K562 (cell line): ENCODE measurements around the gene MATN1. TPM values are rescaled to one million over a fixed set of nuclear protein-coding genes. Genes with fewer than 3 reads are reported as not detected.

Source experiments
- ATAC-seq: fragments of 200-7000 bp; cut with Tn5 transposase; 3 replicates; pipeline ENCODE4 v1.9.1; 2020; ENCODE audit warnings: moderate library complexity
- BruUV-seq: library from RNA; stranded (reverse); fragments of 400-500 nt; replicated peaks from 2 replicates; lab custom pipeline; 2021; lab: Mats Ljungman, UMichigan
- CTCF ChIA-PET: fragments of 300-600 bp; formaldehyde crosslinking; extraction: SDS; loops from one replicate; lab custom pipeline; 2021; ENCODE audit warnings: low intra/inter-chr PET ratio; lab: Yijun Ruan, JAX
- POLR2A ChIA-PET: fragments of 300-600, 350-650 bp; sonication (Branson Sonifier 250); formaldehyde crosslinking; extraction: SDS; loops from one replicate; lab custom pipeline; 2021; ENCODE audit warnings: antibody characterized with exemption, inconsistent platforms; lab: Yijun Ruan, JAX
- DNase-seq, 4 experiments: peaks; one replicate each; pipeline versions ENCODE4 v3.0.0 to v3.0.0-alpha.2; 2011 to 2018; ENCODE audit warnings: low spot score in 3 of 4, mixed read lengths in 3 of 4; ENCODE audit errors: extremely low read depth in 1 of 4
- FAIRE-seq: peaks from 2 replicates; lab custom pipeline; 2011; peaks lifted over from hg19 to GRCh38; lab: Jason Lieb, UNC
- H2AFZ ChIP-seq: 2 replicates; pipeline ENCODE4 v1.6.0; 2011; ENCODE audit warnings: low read depth, low read length, control low read depth, inconsistent platforms
- H3K27ac ChIP-seq: fragments of 200-600 bp; 3 replicates; pipeline ENCODE4 v1.8.0; 2011; ENCODE audit warnings: low read depth, mild to moderate bottlenecking, control low read depth, inconsistent platforms, low read length, moderate library complexity, mixed read lengths; ENCODE audit errors: extremely low read depth
- H3K27me3 ChIP-seq, 2 experiments: fragments of 300-600 bp in 1 of 2; 2 replicates in 1 of 2; 3 replicates in 1 of 2; pipeline versions ENCODE4 v1.6.0 to v1.8.0; 2011; ENCODE audit warnings: inconsistent platforms in 2 of 2, low read length in 2 of 2, mild to moderate bottlenecking in 1 of 2, mixed read lengths in 1 of 2, moderate library complexity in 1 of 2; ENCODE audit not compliant: control insufficient read depth in 2 of 2, insufficient read depth in 2 of 2
- H3K36me3 ChIP-seq: fragments of 300-600 bp; 3 replicates; pipeline ENCODE4 v1.8.0; 2011; ENCODE audit warnings: mild to moderate bottlenecking, low read length, inconsistent platforms; ENCODE audit not compliant: control insufficient read depth, insufficient read depth
- H3K4me1 ChIP-seq, 2 experiments: fragments of 200-600 bp in 1 of 2; replicated peaks in 1 of 2; 2 replicates in 1 of 2; 3 replicates in 1 of 2; pipeline versions ENCODE4 v1.5.1 to v1.8.0; 2011; ENCODE audit warnings: inconsistent platforms in 2 of 2, low read length in 2 of 2, mild to moderate bottlenecking in 1 of 2, mixed read lengths in 1 of 2, moderate library complexity in 1 of 2; ENCODE audit not compliant: control insufficient read depth in 2 of 2, insufficient read depth in 2 of 2
- H3K4me2 ChIP-seq: 2 replicates; pipeline ENCODE4 v1.6.1; 2011; ENCODE audit warnings: low read length, control low read depth, inconsistent platforms, mixed read lengths; ENCODE audit not compliant: insufficient read depth
- H3K4me3 ChIP-seq: fragments of 200-600 bp; sonication (generic), shearing (Covaris generic); 2 replicates; pipeline ENCODE4 v1.5.1; 2016; ENCODE audit warnings: control low read depth, inconsistent platforms
- H3K79me2 ChIP-seq: fragments of 200-600 bp; 3 replicates; pipeline ENCODE4 v1.8.0; 2011; ENCODE audit warnings: low read length, inconsistent platforms; ENCODE audit not compliant: control insufficient read depth, insufficient read depth
- H3K9ac ChIP-seq, 2 experiments: 2 replicates each; pipeline versions ENCODE4 v1.6.0 to v1.6.1; 2011; ENCODE audit warnings: low read depth in 2 of 2, low read length in 2 of 2, control low read depth in 1 of 2, inconsistent platforms in 1 of 2, mild to moderate bottlenecking in 1 of 2, mixed read lengths in 1 of 2; ENCODE audit not compliant: insufficient read depth in 1 of 2
- H3K9me1 ChIP-seq: one replicate; pipeline ENCODE4 v1.6.0; 2011; ENCODE audit warnings: inconsistent platforms, mild to moderate bottlenecking, low read length, moderate library complexity; ENCODE audit not compliant: control insufficient read depth, insufficient read depth
- H3K9me3 ChIP-seq: replicated peaks from 2 replicates; pipeline ENCODE4 v1.5.1; 2011; ENCODE audit warnings: low read depth, low read length, inconsistent platforms; ENCODE audit not compliant: control insufficient read depth, insufficient read depth
- H4K20me1 ChIP-seq: replicated peaks from 2 replicates; pipeline ENCODE4 v1.6.1; 2011; ENCODE audit warnings: low read length, inconsistent platforms, mixed read lengths; ENCODE audit not compliant: control insufficient read depth, insufficient read depth
- ATF2 ChIP-seq: sonication (generic); formaldehyde crosslinking; IDR thresholded peaks from 2 replicates; pipeline ENCODE4 v1.8.1; 2022; ENCODE audit warnings: missing genetic modification reagents
- ELF1 ChIP-seq: fragments of 200-800 bp; sonication (Bioruptor generic); IDR thresholded peaks from 2 replicates; pipeline ENCODE4 v1.6.1; 2016; ENCODE audit warnings: missing genetic modification characterization, missing compliant biosample characterization
- FOSL1 ChIP-seq: fragments of 200-800 bp; sonication (Bioruptor generic); conservative IDR thresholded peaks from 2 replicates; pipeline ENCODE4 v1.6.1; 2016; ENCODE audit warnings: missing genetic modification characterization, missing compliant biosample characterization
- GABPB2 ChIP-seq: fragments of 250-450 bp; sonication (Bioruptor Pico); conservative IDR thresholded peaks from 2 replicates; pipeline ENCODE4 v1.5.1; 2021; ENCODE audit warnings: mild to moderate bottlenecking
- HDAC6 ChIP-seq: IDR thresholded peaks from 2 replicates; pipeline ENCODE4 v1.6.1; 2012; ENCODE audit warnings: low read depth, mild to moderate bottlenecking, control low read depth, inconsistent platforms, low read length, moderate library complexity
- MAFF ChIP-seq: IDR thresholded peaks from 2 replicates; pipeline ENCODE4 v1.6.1; 2012; ENCODE audit warnings: low read length, improper control_type of control experiment
- MEF2A ChIP-seq: IDR thresholded peaks from 2 replicates; pipeline ENCODE4 v1.6.1; 2011; ENCODE audit warnings: low read depth, mild to moderate bottlenecking, low read length, moderate library complexity; ENCODE audit not compliant: control insufficient read depth
- OTX1 ChIP-seq: fragments of 450-650 bp; formaldehyde crosslinking; IDR thresholded peaks from 2 replicates; pipeline ENCODE4 v1.4.0; 2022; ENCODE audit warnings: mild to moderate bottlenecking
- PHF21A ChIP-seq: fragments of 450-650 bp; IDR thresholded peaks from 2 replicates; pipeline ENCODE4 v1.6.1; 2017; ENCODE audit warnings: low read depth, borderline replicate concordance
- RHOXF2B ChIP-seq: fragments of 250-450 bp; sonication (Bioruptor Pico); conservative IDR thresholded peaks from 2 replicates; pipeline ENCODE4 v1.5.1; 2021
- SPI1 ChIP-seq: IDR thresholded peaks from 2 replicates; pipeline ENCODE4 v1.6.1; 2011; ENCODE audit warnings: low read depth, low read length, control low read depth, borderline replicate concordance
- TBP ChIP-seq: optimal IDR thresholded peaks from 2 replicates; pipeline ENCODE3; 2011; ENCODE audit warnings: low read depth, low read length, improper control_type of control experiment
- TEAD4 ChIP-seq, 2 experiments: sonication (generic) in 1 of 2; formaldehyde crosslinking in 1 of 2; IDR thresholded peaks; 2 replicates each; pipeline versions ENCODE4 v1.6.1 to v1.8.0; 2012 to 2022; ENCODE audit warnings: borderline replicate concordance in 1 of 2, inconsistent platforms in 1 of 2, low read length in 1 of 2, mild to moderate bottlenecking in 1 of 2, missing genetic modification reagents in 1 of 2
- TGIF2 ChIP-seq: sonication (generic); formaldehyde crosslinking; IDR thresholded peaks from 2 replicates; pipeline ENCODE4 v1.8.1; 2022; ENCODE audit warnings: mild to moderate bottlenecking, missing genetic modification reagents, moderate library complexity
- YY1 ChIP-seq, 3 experiments: IDR thresholded peaks; 2 replicates each; pipeline ENCODE4 v1.6.1; 2011; ENCODE audit warnings: low read length in 2 of 3, mild to moderate bottlenecking in 2 of 3, moderate library complexity in 2 of 3, borderline replicate concordance in 1 of 3, control low read depth in 1 of 3, low read depth in 1 of 3; ENCODE audit not compliant: insufficient read depth in 3 of 3, insufficient replicate concordance in 2 of 3, control insufficient read depth in 1 of 3, insufficient read length in 1 of 3; ENCODE audit errors: extremely low read depth in 1 of 3
- ZBTB1 ChIP-seq: sonication (generic); formaldehyde crosslinking; IDR thresholded peaks from 2 replicates; pipeline ENCODE4 v1.8.1; 2023; ENCODE audit warnings: missing genetic modification reagents, low read depth, mild to moderate bottlenecking, borderline replicate concordance
- ZNF57 ChIP-seq: fragments of 450-650 bp; formaldehyde crosslinking; IDR thresholded peaks from 2 replicates; pipeline ENCODE4 v1.4.0; 2020; ENCODE audit warnings: mild to moderate bottlenecking, moderate library complexity
- ZNF583 ChIP-seq: fragments of 250-450 bp; sonication (Bioruptor Pico); IDR thresholded peaks from 2 replicates; pipeline ENCODE4 v1.4.0; 2020
- ZSCAN32 ChIP-seq: fragments of 450-650 bp; formaldehyde crosslinking; IDR thresholded peaks from 2 replicates; pipeline ENCODE4 v1.4.0; 2020; ENCODE audit warnings: mild to moderate bottlenecking, moderate library complexity
- WGBS: fragments of 100-300 bp; shearing (Covaris generic); methylation state at CpG from one replicate; pipeline ENCODE4 v1.1.6; 2016; ENCODE audit warnings: low coverage, mixed read lengths; ENCODE audit not compliant: insufficient coverage; ENCODE audit errors: missing lambda C conversion rate; 5-methylcytosine and 5-hydroxymethylcytosine counted together
- in situ Hi-C: fragments of 300-500 bp; cut with MboI; formaldehyde crosslinking; loops from 4 replicates; pipeline ENCODE4 v1.15.0; 2018; ENCODE audit warnings: inconsistent platforms, mixed read lengths
- intact Hi-C: fragments of 100-400 bp; cut with micrococcal nuclease; formaldehyde crosslinking; loops from 2 replicates; pipeline ENCODE4 v1.14.2; 2022
- polyA plus RNA-seq, 8 experiments: library from polyadenylated mRNA; depleted of rRNA in 4 of 8; stranded (reverse) in 5 of 8; unstranded in 3 of 8; fragments of >200 nt; fragmentation: Nextera tagmentation in 2 of 8; fragmentation: Illumina TruSeq in 1 of 8; extraction: Ambion mirVana in 2 of 8; extraction: Trizol in 1 of 8; gene quantifications; 2 replicates each; pipeline versions ENCODE4 v1.2.1 to v1.2.3, GENCODE V29; 2011 to 2014; ENCODE audit warnings: inconsistent platforms in 1 of 8, missing spikeins in 1 of 8
- total RNA-seq, 7 experiments: library from RNA; depleted of rRNA in 6 of 7; stranded (reverse); fragments of >200 nt in 6 of 7; fragmentation: Illumina TruSeq in 2 of 7; extraction: Trizol in 2 of 7; gene quantifications; 2 replicates each; pipeline versions ENCODE4 v1.2.1 to v1.2.3, GENCODE V29; 2011 to 2021; ENCODE audit warnings: low replicate concordance in 1 of 7

Gene MATN1
- total and polyA plus RNA-seq, 9 of the 15 experiments (the other 6 are each of a cell fraction or from before 2014, with no cell fraction given) = 0.10 to 2.3 (median 1.2) TPM

- Histone ChIP-seq H3K36me3 (no peaks in the 10 kb centered on the region), H3K9me1 (no peaks in the 10 kb centered on the region), H2AFZ (peak overlapping the region; percentile 76), H3K79me2 (peaks cover 3% of the 10 kb centered on the region; the same call in 1 of the 3 replicates), H4K20me1 (no peaks in the 10 kb centered on the region), H3K4me1 (peaks cover 56 to 68% of the 10 kb centered on the region in 2 experiments), H3K9me3 (no peaks in the 10 kb centered on the region), H3K4me2 (peak overlapping the region; percentile 85), H3K9ac (peak overlapping the region; percentile 86), H3K27me3 (no peaks in the 10 kb centered on the region; a peak in 1 of 5 replicates), H3K4me3 (peak overlapping the region; percentile 4), H3K27ac (peak overlapping the region; percentile 98)
- POLR2A ChIA-PET = interaction anchor here (0.6 to 3.9 kb wide), 21 partner anchors 9 to 1538 kb away, joined by 3 to 59 read pairs (median 4); partner anchors contain the start of gene LAPTM5
- intact Hi-C loops (loop anchor here (1.0 to 2.0 kb wide), 3 partner anchors 9 to 50 kb away; no protein-coding TSS in a partner anchor), in situ Hi-C loops (no loop called here)
- TSS peak; percentile 93 for BruUV-seq
- WGBS = 9% methylated on average over 20 of the region's 20 CpGs
- ATAC-seq (peak; percentile 96), DNase-seq (peak; percentile 99 to 100 (median 100)), FAIRE-seq (peak; percentile 98)
- CTCF ChIA-PET = no interaction called here
- peak in 2 of 3 experiments; percentile 43 to 65 for TF ChIP-seq YY1 (IDR thresholded peaks at IDR 0.05; ENCODE audit: borderline replicate concordance in 1 of 3, control insufficient read depth in 1 of 3, extremely low read depth in 1 of 3, insufficient read depth in 3 of 3, insufficient read length in 1 of 3, insufficient replicate concordance in 2 of 3, low read depth in 1 of 3, low read length in 2 of 3)
- peak; percentile 82 for TF ChIP-seq ATF2 (CRISPR knock-in tag)
- TF ChIP-seq FOSL1 = peak; percentile 98
- TF ChIP-seq ZSCAN32 (CRISPR knock-in tag) = no peak
- no peak for TF ChIP-seq HDAC6
- TF ChIP-seq TGIF2 (CRISPR knock-in tag) = no peak
- peak; percentile 100 for TF ChIP-seq TEAD4 (IDR thresholded peaks at IDR 0.05; ENCODE audit: low read length)
- no peak for TF ChIP-seq TEAD4 (CRISPR knock-in tag; IDR thresholded peaks at IDR 0.05; ENCODE audit: borderline replicate concordance)
- 0 out of 2 replicates have a peak, but pooled peaks have one; percentile 14 for TF ChIP-seq RHOXF2B (CRISPR knock-in tag)
- peak; percentile 89 for TF ChIP-seq ZNF57 (CRISPR knock-in tag)
- TF ChIP-seq PHF21A = peak; percentile 98; the same call in 1 of the 2 replicates
- TF ChIP-seq TBP = peak; percentile 60
- TF ChIP-seq ZBTB1 (CRISPR knock-in tag) = peak; percentile 86; the same call in 1 of the 2 replicates
- TF ChIP-seq ELF1 (tag) = peak; percentile 47; the same call in 1 of the 2 replicates
- peak; percentile 21; the same call in 1 of the 2 replicates for TF ChIP-seq SPI1
- TF ChIP-seq ZNF583 (CRISPR knock-in tag) = peak; percentile 86
- TF ChIP-seq MAFF = peak; percentile 32; the same call in 1 of the 2 replicates
- TF ChIP-seq GABPB2 (CRISPR knock-in tag) = no peak
- peak; percentile 99 for TF ChIP-seq OTX1 (CRISPR knock-in tag)
- TF ChIP-seq MEF2A = peak; percentile 80
Observed at GRCh38 chr1:30768830-30769718, 45.7 kb upstream of the MATN1 start.
